ENCODE measurements around the gene CEP41.

The CEP41 gene

DNA sequence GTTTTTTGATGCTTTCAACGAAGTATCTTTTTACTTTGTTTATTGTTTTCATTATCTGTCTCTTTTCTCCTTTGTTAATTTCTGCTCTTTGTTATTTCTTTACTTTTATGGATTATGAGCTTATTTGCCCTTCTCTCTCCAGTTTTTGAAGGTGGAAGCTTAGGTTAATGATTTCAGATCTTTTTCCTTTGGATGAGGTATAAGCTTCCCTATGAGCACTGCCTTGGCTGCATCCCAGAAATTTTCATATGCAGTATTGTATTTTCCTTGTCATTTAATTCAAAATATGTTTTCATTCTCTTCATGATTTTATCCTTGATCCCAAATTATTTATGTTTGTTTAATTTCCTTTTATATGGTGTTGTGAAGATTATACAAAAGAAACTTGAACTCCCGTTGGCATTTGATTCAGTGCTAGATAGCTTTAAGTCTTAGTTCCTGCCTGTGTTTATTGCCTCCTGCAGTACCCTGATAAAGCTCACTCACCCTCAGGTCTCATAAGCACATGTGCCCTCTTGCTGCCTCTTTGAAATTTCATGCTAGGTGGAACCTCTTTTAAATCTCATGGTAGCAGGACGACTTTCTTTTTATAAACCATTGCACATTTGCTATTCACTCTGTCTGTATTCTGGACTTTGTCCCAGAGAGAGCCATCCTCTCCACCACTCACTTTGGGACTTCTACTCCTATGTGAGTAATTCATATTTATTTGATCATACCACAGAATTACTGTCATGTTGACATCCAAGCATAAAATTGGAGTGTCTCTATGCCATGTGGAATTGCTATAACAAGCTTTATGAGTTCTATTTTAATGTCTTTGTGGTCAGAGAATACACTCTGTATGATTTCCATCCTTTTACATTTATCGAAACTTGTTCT, 23.0 kb upstream of the CEP41 start:
- no peak for TF ChIP-seq SPI1 (IDR thresholded peaks at IDR 0.05; ENCODE audit: borderline replicate concordance, low read depth)
- TF ChIP-seq, protein P1, sequence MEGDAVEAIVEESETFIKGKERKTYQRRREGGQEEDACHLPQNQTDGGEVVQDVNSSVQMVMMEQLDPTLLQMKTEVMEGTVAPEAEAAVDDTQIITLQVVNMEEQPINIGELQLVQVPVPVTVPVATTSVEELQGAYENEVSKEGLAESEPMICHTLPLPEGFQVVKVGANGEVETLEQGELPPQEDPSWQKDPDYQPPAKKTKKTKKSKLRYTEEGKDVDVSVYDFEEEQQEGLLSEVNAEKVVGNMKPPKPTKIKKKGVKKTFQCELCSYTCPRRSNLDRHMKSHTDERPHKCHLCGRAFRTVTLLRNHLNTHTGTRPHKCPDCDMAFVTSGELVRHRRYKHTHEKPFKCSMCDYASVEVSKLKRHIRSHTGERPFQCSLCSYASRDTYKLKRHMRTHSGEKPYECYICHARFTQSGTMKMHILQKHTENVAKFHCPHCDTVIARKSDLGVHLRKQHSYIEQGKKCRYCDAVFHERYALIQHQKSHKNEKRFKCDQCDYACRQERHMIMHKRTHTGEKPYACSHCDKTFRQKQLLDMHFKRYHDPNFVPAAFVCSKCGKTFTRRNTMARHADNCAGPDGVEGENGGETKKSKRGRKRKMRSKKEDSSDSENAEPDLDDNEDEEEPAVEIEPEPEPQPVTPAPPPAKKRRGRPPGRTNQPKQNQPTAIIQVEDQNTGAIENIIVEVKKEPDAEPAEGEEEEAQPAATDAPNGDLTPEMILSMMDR (IDR thresholded peaks at IDR 0.05; ENCODE audit: insufficient read depth, low read length), result no peak
- TF ChIP-seq REST (IDR thresholded peaks at IDR 0.05; ENCODE audit: insufficient replicate concordance, low read depth), result no peak
- TF ChIP-seq POLR2AphosphoS5 (IDR thresholded peaks at IDR 0.05; ENCODE audit: low read depth), result no peak
- TF ChIP-seq GABPA (IDR thresholded peaks at IDR 0.05; ENCODE audit: low read depth), result no peak
- Histone ChIP-seq H3K4me3 (replicated peaks; ENCODE audit: insufficient read depth, low read length) (no peak overlapping the region), H3K27ac (replicated peaks) (no peak overlapping the region), H3K27me3 (ENCODE audit: insufficient read depth, poor library complexity, severe bottlenecking) (no peaks in the 10 kb centered on the region)
- no peak for DNase-seq (ENCODE audit: low read depth in 1 of 2, low spot score in 1 of 2)

DNA sequence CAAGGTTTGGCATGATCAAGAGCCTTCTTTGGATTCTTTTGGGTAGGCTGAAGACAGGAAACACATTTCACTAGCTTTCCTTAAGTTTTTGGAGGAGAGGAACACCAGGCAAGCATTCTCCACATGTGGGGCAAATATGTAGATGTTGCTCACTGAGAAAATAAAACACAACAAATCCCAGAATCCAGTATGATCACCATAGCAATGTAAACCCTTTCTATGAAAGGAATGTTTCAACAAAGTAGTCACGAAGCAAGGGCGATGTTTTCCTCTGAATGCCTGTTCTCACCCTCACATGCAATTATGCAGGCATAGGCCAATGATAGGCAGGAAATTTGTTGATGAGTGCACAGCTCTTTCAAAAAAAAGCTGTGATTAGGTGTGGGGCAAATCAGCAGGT, 20.5 kb upstream of the CEP41 start:
- TF ChIP-seq SPI1 (IDR thresholded peaks at IDR 0.05; ENCODE audit: borderline replicate concordance, low read depth) (no peak), POLR2AphosphoS5 (IDR thresholded peaks at IDR 0.05; ENCODE audit: low read depth) (no peak), REST (IDR thresholded peaks at IDR 0.05; ENCODE audit: insufficient replicate concordance, low read depth) (no peak), GABPA (IDR thresholded peaks at IDR 0.05; ENCODE audit: low read depth) (no peak)
- TF ChIP-seq, protein P1 (IDR thresholded peaks at IDR 0.05; ENCODE audit: insufficient read depth, low read length), result no peak
- DNase-seq (ENCODE audit: low read depth in 1 of 2, low spot score in 1 of 2), result no peak

DNA sequence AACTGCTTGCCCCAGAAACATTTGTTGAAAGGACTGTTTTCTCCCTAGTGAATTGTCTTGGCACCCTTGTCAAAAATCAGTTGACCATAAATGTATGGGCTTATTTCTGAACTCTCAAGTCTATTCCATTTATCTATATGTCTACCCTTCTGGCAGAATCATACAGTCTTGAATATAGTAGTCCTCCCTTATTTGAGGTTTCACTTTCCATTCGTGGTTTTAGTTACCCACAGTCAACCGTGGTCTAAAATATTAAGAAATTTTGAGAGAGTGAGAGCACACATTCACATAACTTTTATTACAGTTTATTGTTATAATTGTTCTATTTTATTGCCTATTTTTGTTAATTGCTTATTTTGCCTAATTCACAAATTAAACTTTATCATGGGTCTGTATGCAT, 17.4 kb upstream of the CEP41 start:
- no peak for DNase-seq (ENCODE audit: low read depth in 1 of 2, low spot score in 1 of 2)
- no peak overlapping the region for H3K4me3 ChIP-seq (replicated peaks; ENCODE audit: insufficient read depth, low read length)
- no peak overlapping the region for H3K27ac ChIP-seq (replicated peaks)
- H3K27me3 ChIP-seq (ENCODE audit: insufficient read depth, poor library complexity, severe bottlenecking), result no peaks in the 10 kb centered on the region
- TF ChIP-seq SPI1 (IDR thresholded peaks at IDR 0.05; ENCODE audit: borderline replicate concordance, low read depth) (no peak), GABPA (IDR thresholded peaks at IDR 0.05; ENCODE audit: low read depth) (no peak), REST (IDR thresholded peaks at IDR 0.05; ENCODE audit: insufficient replicate concordance, low read depth) (no peak), POLR2AphosphoS5 (IDR thresholded peaks at IDR 0.05; ENCODE audit: low read depth) (no peak)
- TF ChIP-seq, protein P1 (IDR thresholded peaks at IDR 0.05; ENCODE audit: insufficient read depth, low read length), result no peak

More for the DNA sequence above, 20.5 kb upstream of the CEP41 start:
- H3K27ac ChIP-seq (replicated peaks), result no peak overlapping the region
- H3K27me3 ChIP-seq (ENCODE audit: insufficient read depth, poor library complexity, severe bottlenecking), result no peaks in the 10 kb centered on the region
- no peak overlapping the region for H3K4me3 ChIP-seq (replicated peaks; ENCODE audit: insufficient read depth, low read length)
